H9 (cell line): ENCODE results near the gene RXRB. TPM values are rescaled to one million over a fixed set of nuclear protein-coding genes. Genes with fewer than 3 reads are reported as not detected.
"Not testable (repeated sequence)": the region's sequence is repeated elsewhere in the genome, so short reads cannot be mapped to it uniquely, and the experiment has no call there.

Experiments used
- DNase-seq: peaks from one replicate; pipeline ENCODE4 v3.0.0-alpha.2; 2017
- H2AFZ ChIP-seq: one replicate; pipeline ENCODE4 v1.6.1; 2013; ENCODE audit warnings: mild to moderate bottlenecking, low read length, control low read depth, moderate library complexity
- H2AK5ac ChIP-seq: 2 replicates; pipeline ENCODE4 v1.6.1; 2013; ENCODE audit warnings: low read length, control low read depth, mixed read lengths; ENCODE audit not compliant: insufficient read length
- H2BK120ac ChIP-seq: one replicate; pipeline ENCODE4 v1.6.1; 2013; ENCODE audit warnings: low read depth, mild to moderate bottlenecking, low read length, control low read depth, inconsistent platforms; ENCODE audit not compliant: poor library complexity, severe bottlenecking
- H2BK12ac ChIP-seq: 2 replicates; pipeline ENCODE4 v1.6.1; 2013; ENCODE audit warnings: low read length, control low read depth, mixed read lengths, low read depth; ENCODE audit not compliant: insufficient read length
- H2BK15ac ChIP-seq: 2 replicates; pipeline ENCODE4 v1.6.1; 2013; ENCODE audit warnings: low read depth, low read length, control low read depth
- H2BK20ac ChIP-seq: one replicate; pipeline ENCODE4 v1.6.1; 2013; ENCODE audit warnings: low read depth, mild to moderate bottlenecking, low read length, control low read depth, inconsistent platforms; ENCODE audit not compliant: poor library complexity, severe bottlenecking
- H2BK5ac ChIP-seq: 2 replicates; pipeline ENCODE4 v1.6.1; 2013; ENCODE audit warnings: low read length, control low read depth, mixed read lengths; ENCODE audit not compliant: insufficient read length
- H3K14ac ChIP-seq: 2 replicates; pipeline ENCODE4 v1.6.1; 2013; ENCODE audit warnings: low read length, control low read depth; ENCODE audit not compliant: insufficient read depth
- H3K18ac ChIP-seq: 2 replicates; pipeline ENCODE4 v1.6.1; 2013; ENCODE audit warnings: low read depth, mild to moderate bottlenecking, mixed read lengths, low read length, control low read depth; ENCODE audit not compliant: insufficient read length
- H3K23ac ChIP-seq: 2 replicates; pipeline ENCODE4 v1.6.1; 2013; ENCODE audit warnings: low read length, control low read depth, mixed read lengths, low read depth; ENCODE audit not compliant: insufficient read length
- H3K23me2 ChIP-seq: 2 replicates; pipeline ENCODE4 v1.6.1; 2013; ENCODE audit warnings: low read depth, mild to moderate bottlenecking, mixed read lengths, low read length, control low read depth; ENCODE audit not compliant: insufficient read length, poor library complexity, severe bottlenecking
- H3K27ac ChIP-seq: 2 replicates; pipeline ENCODE4 v1.5.1; 2013; ENCODE audit warnings: low read length, control low read depth, mixed read lengths, low read depth; ENCODE audit not compliant: insufficient read length
- H3K27me3 ChIP-seq: 2 replicates; pipeline ENCODE4 v1.6.1; 2013; ENCODE audit warnings: low read length, control low read depth, inconsistent platforms; ENCODE audit not compliant: insufficient read depth
- H3K4ac ChIP-seq: 2 replicates; pipeline ENCODE4 v1.6.1; 2013; ENCODE audit warnings: low read depth, mild to moderate bottlenecking, control low read depth, inconsistent platforms, low read length, moderate library complexity
- H3K4me1 ChIP-seq: 2 replicates; pipeline ENCODE4 v1.6.1; 2013; ENCODE audit warnings: low read length, control low read depth, inconsistent platforms; ENCODE audit not compliant: insufficient read depth
- H3K4me2 ChIP-seq: 2 replicates; pipeline ENCODE4 v1.6.1; 2013; ENCODE audit warnings: low read length, control low read depth, mixed read lengths; ENCODE audit not compliant: insufficient read length, insufficient read depth
- H3K56ac ChIP-seq: 2 replicates; pipeline ENCODE4 v1.6.1; 2013; ENCODE audit warnings: low read depth, mild to moderate bottlenecking, mixed read lengths, low read length, control low read depth; ENCODE audit not compliant: insufficient read length
- H3K79me1 ChIP-seq: 2 replicates; pipeline ENCODE4 v1.6.1; 2013; ENCODE audit warnings: low read depth, mild to moderate bottlenecking, moderate library complexity, low read length, control low read depth, inconsistent platforms; ENCODE audit not compliant: insufficient read depth, poor library complexity, severe bottlenecking
- H3K79me2 ChIP-seq: 2 replicates; pipeline ENCODE4 v1.6.1; 2013; ENCODE audit warnings: low read length, control low read depth, inconsistent platforms; ENCODE audit not compliant: insufficient read depth
- H3K9ac ChIP-seq: 2 replicates; pipeline ENCODE4 v1.6.1; 2013; ENCODE audit warnings: low read length, control low read depth, mixed read lengths; ENCODE audit not compliant: insufficient read length; ENCODE audit errors: extremely low read depth
- H3K9me3 ChIP-seq: one replicate; pipeline ENCODE4 v1.6.1; 2013; ENCODE audit warnings: low read depth, low read length, inconsistent platforms; ENCODE audit not compliant: control insufficient read depth
- H3T11ph ChIP-seq: one replicate; pipeline ENCODE4 v1.6.1; 2013; ENCODE audit warnings: mild to moderate bottlenecking, low read length, control low read depth, inconsistent platforms
- H4K20me1 ChIP-seq: one replicate; pipeline ENCODE4 v1.6.1; 2013; ENCODE audit not compliant: control insufficient read depth, insufficient read length, insufficient read depth
- H4K5ac ChIP-seq: 2 replicates; pipeline ENCODE4 v1.6.1; 2013; ENCODE audit warnings: low read depth, mild to moderate bottlenecking, mixed read lengths, low read length, control low read depth; ENCODE audit not compliant: insufficient read length
- H4K8ac ChIP-seq: replicated peaks from 2 replicates; pipeline ENCODE4 v1.6.1; 2013; ENCODE audit warnings: low read length, control low read depth, mixed read lengths, low read depth; ENCODE audit not compliant: insufficient read length
- H4K91ac ChIP-seq: 2 replicates; pipeline ENCODE4 v1.6.1; 2013; ENCODE audit warnings: low read depth, mild to moderate bottlenecking, moderate library complexity, mixed read lengths, low read length, control low read depth; ENCODE audit not compliant: insufficient read length
- H3K27ac Mint-ChIP-seq, 3 experiments: 2 replicates in 2 of 3; 3 replicates in 1 of 3; pipeline ENCODE4 v1.8.0; 2020 to 2021; ENCODE audit warnings: mixed read lengths in 3 of 3, mild to moderate bottlenecking in 1 of 3, moderate library complexity in 1 of 3
- H3K27me3 Mint-ChIP-seq: 2 replicates; pipeline ENCODE4 v1.8.0; 2021; ENCODE audit warnings: low read depth, mild to moderate bottlenecking, moderate library complexity, mixed read lengths
- H3K36me3 Mint-ChIP-seq, 3 experiments: 2 replicates in 2 of 3; 3 replicates in 1 of 3; pipeline ENCODE4 v1.8.0; 2020 to 2021; ENCODE audit warnings: low read depth in 3 of 3, mixed read lengths in 3 of 3; ENCODE audit not compliant: insufficient read depth in 1 of 3
- H3K4me1 Mint-ChIP-seq, 2 experiments: 2 replicates each; pipeline ENCODE4 v1.8.0; 2020; ENCODE audit warnings: mixed read lengths in 2 of 2
- H3K4me3 Mint-ChIP-seq, 2 experiments: 2 replicates in 1 of 2; 3 replicates in 1 of 2; pipeline ENCODE4 v1.8.0; 2020 to 2021; ENCODE audit warnings: mild to moderate bottlenecking in 2 of 2, mixed read lengths in 2 of 2, moderate library complexity in 1 of 2
- H3K9me3 Mint-ChIP-seq, 2 experiments: 2 replicates in 1 of 2; 3 replicates in 1 of 2; pipeline ENCODE4 v1.8.0; 2020; ENCODE audit warnings: mild to moderate bottlenecking in 2 of 2, mixed read lengths in 2 of 2, moderate library complexity in 1 of 2
- CTCF ChIP-seq: fragments of 200-600 bp; sonication (generic); conservative IDR thresholded peaks from 3 replicates; pipeline ENCODE4 v1.8.0; 2021; ENCODE audit warnings: antibody characterized with exemption, mild to moderate bottlenecking
- WGBS: extraction: QIAGEN DNeasy Blood & Tissue Kit; methylation state at CpG from one replicate; pipeline ENCODE4 v1.1.7; 2013; ENCODE audit warnings: missing lambda C conversion rate, low lambda C conversion rate, mixed read lengths; ENCODE audit not compliant: insufficient read length; ENCODE audit errors: extremely low coverage; 5-methylcytosine and 5-hydroxymethylcytosine counted together
- total RNA-seq: library from RNA; stranded (reverse); gene quantifications from 2 replicates; pipeline ENCODE4 v1.2.1, GENCODE V29; 2021

RXRB gene
- total RNA-seq, 1 experiment from 2014 or later: 14.8 TPM

GRCh38 chr6:33235221-33235634 is 34.8 kb upstream of the RXRB start:
- H3K27me3 Mint-ChIP-seq: peaks cover 60% of the 10 kb centered on the region
- no peak overlapping the region for H3K27ac ChIP-seq
- H4K8ac ChIP-seq: no peak overlapping the region
- DNase-seq: no peak
- H2AFZ ChIP-seq: no peak overlapping the region
- peaks cover 3% of the 10 kb centered on the region; the same call in 1 of the 2 replicates for H3K4me1 ChIP-seq
- no peak overlapping the region for H3K4me2 ChIP-seq
- peak overlapping the region in 1 of 2 experiments; percentile 22; a peak in 2 of 5 replicates for H3K4me3 Mint-ChIP-seq
- peaks cover 11% of the 10 kb centered on the region in 2 experiments for H3K4me1 Mint-ChIP-seq
- no peak overlapping the region for H2BK5ac ChIP-seq
- no peaks in the 10 kb centered on the region for H3K23me2 ChIP-seq
- no peak overlapping the region for H3K14ac ChIP-seq
- H3K36me3 Mint-ChIP-seq: no peaks in the 10 kb centered on the region
- H3K9me3 ChIP-seq: no peaks in the 10 kb centered on the region
- no peak overlapping the region; a peak in 1 of 7 replicates for H3K27ac Mint-ChIP-seq
- no peaks in the 10 kb centered on the region for H3K79me2 ChIP-seq
- no peak overlapping the region for H2BK15ac ChIP-seq
- no peak overlapping the region for H2BK20ac ChIP-seq
- no peak overlapping the region for H2BK12ac ChIP-seq
- H4K91ac ChIP-seq: no peak overlapping the region
- no peak for TF ChIP-seq CTCF
- no peak overlapping the region for H3T11ph ChIP-seq
- no peak overlapping the region for H2AK5ac ChIP-seq
- no peak overlapping the region for H3K18ac ChIP-seq
- no CpG with 5 or more reads among the region's 6 CpGs for whole genome bisulfite sequencing
- H3K9ac ChIP-seq: no peak overlapping the region
- H3K27me3 ChIP-seq: no peaks in the 10 kb centered on the region
- H3K4ac ChIP-seq: no peak overlapping the region
- no peaks in the 10 kb centered on the region for H3K9me3 Mint-ChIP-seq
- no peak overlapping the region for H3K23ac ChIP-seq
- no peak overlapping the region for H3K56ac ChIP-seq
- no peak overlapping the region for H2BK120ac ChIP-seq
- H4K5ac ChIP-seq: no peak overlapping the region
- no peaks in the 10 kb centered on the region for H4K20me1 ChIP-seq
- H3K79me1 ChIP-seq: no peaks in the 10 kb centered on the region

- not testable (repeated sequence) for H2BK12ac ChIP-seq
These were observed 26.1 kb upstream of the RXRB start for GRCh38 chr6:33226503-33227120.

More at GRCh38 chr6:33226503-33227120, 26.1 kb upstream of the RXRB start:
- not testable (repeated sequence) for H2BK15ac ChIP-seq, H3K79me2 ChIP-seq, H3K27ac ChIP-seq, H2AK5ac ChIP-seq, H2BK120ac ChIP-seq, H3K56ac ChIP-seq, H4K5ac ChIP-seq, H3K27me3 ChIP-seq, H3K18ac ChIP-seq, H3K23ac ChIP-seq, H3K14ac ChIP-seq, DNase-seq, H3K4me1 ChIP-seq, H2BK5ac ChIP-seq, H2BK20ac ChIP-seq, H2AFZ ChIP-seq, H3K23me2 ChIP-seq, H3K4ac ChIP-seq, H4K91ac ChIP-seq, H4K20me1 ChIP-seq, H3K9me3 Mint-ChIP-seq, H3T11ph ChIP-seq, H4K8ac ChIP-seq, H3K79me1 ChIP-seq, H3K9me3 ChIP-seq, H3K9ac ChIP-seq, H3K36me3 Mint-ChIP-seq
- Mint-ChIP-seq H3K4me1 (peaks cover 14 to 16% of the 10 kb centered on the region in 2 experiments), H3K27ac (peak overlapping the region in 2 of 3 experiments; percentile 75 to 92; a peak in 3 of 7 replicates), H3K4me3 (peak overlapping the region; percentile 31 to 53), H3K27me3 (peaks cover 38% of the 10 kb centered on the region)
- H3K4me2 ChIP-seq: peak overlapping the region; percentile 19
- no CpG with 5 or more reads among the region's 14 CpGs for WGBS
